WERI-Rb-1 (cell line): ENCODE results near the gene ACTR3.

ENCODE experiments used
- DNase-seq: peaks from one replicate; pipeline ENCODE4 v3.0.0-alpha.2; 2020
- H3K27ac ChIP-seq: fragments of 250-450 bp; sonication (Bioruptor Pico); 2 replicates; pipeline ENCODE4 v1.5.1; 2020; ENCODE audit warnings: mild to moderate bottlenecking, moderate library complexity
- H3K27me3 ChIP-seq: fragments of 250-450 bp; sonication (Bioruptor Pico); 2 replicates; pipeline ENCODE4 v1.5.1; 2021; ENCODE audit warnings: mild to moderate bottlenecking, low read depth, moderate library complexity; ENCODE audit not compliant: insufficient read depth, severe bottlenecking
- H3K36me3 ChIP-seq: fragments of 250-450 bp; sonication (Bioruptor Pico); 2 replicates; pipeline ENCODE4 v1.5.1; 2020; ENCODE audit warnings: mild to moderate bottlenecking, moderate library complexity
- H3K4me3 ChIP-seq: 2 replicates; pipeline ENCODE4 v1.5.1; 2011; ENCODE audit warnings: low read depth, mild to moderate bottlenecking, control low read depth, low read length
- H3K9me3 ChIP-seq: fragments of 250-450 bp; sonication (Bioruptor Pico); 2 replicates; pipeline ENCODE4 v1.5.1; 2021; ENCODE audit warnings: mild to moderate bottlenecking, moderate library complexity; ENCODE audit not compliant: severe bottlenecking
- TF ChIP-seq, protein P1 (sequence below): IDR thresholded peaks from 2 replicates; pipeline ENCODE4 v1.5.1; 2011; ENCODE audit warnings: low read depth, mild to moderate bottlenecking, control low read depth, inconsistent platforms, low read length

Gene ACTR3

GRCh38 chr2:113888641-113889470, 1.0 kb upstream of the ACTR3 start:
- no peaks in the 10 kb centered on the region for H3K36me3 ChIP-seq
- H3K4me3 ChIP-seq = peak overlapping the region; percentile 83
- peak overlapping the region; percentile 97 for H3K27ac ChIP-seq
- H3K9me3 ChIP-seq = no peaks in the 10 kb centered on the region
- DNase-seq = peak; percentile 78
- no peaks in the 10 kb centered on the region for H3K27me3 ChIP-seq
- TF ChIP-seq, protein P1, sequence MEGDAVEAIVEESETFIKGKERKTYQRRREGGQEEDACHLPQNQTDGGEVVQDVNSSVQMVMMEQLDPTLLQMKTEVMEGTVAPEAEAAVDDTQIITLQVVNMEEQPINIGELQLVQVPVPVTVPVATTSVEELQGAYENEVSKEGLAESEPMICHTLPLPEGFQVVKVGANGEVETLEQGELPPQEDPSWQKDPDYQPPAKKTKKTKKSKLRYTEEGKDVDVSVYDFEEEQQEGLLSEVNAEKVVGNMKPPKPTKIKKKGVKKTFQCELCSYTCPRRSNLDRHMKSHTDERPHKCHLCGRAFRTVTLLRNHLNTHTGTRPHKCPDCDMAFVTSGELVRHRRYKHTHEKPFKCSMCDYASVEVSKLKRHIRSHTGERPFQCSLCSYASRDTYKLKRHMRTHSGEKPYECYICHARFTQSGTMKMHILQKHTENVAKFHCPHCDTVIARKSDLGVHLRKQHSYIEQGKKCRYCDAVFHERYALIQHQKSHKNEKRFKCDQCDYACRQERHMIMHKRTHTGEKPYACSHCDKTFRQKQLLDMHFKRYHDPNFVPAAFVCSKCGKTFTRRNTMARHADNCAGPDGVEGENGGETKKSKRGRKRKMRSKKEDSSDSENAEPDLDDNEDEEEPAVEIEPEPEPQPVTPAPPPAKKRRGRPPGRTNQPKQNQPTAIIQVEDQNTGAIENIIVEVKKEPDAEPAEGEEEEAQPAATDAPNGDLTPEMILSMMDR = no peak

GRCh38 chr2:113890253-113891235, 655 bp downstream of the ACTR3 start:
- Histone ChIP-seq H3K27ac (peak overlapping the region; percentile 95), H3K9me3 (no peaks in the 10 kb centered on the region), H3K4me3 (peak overlapping the region; percentile 93), H3K36me3 (no peaks in the 10 kb centered on the region; the same call in 1 of the 2 replicates), H3K27me3 (no peaks in the 10 kb centered on the region)
- DNase-seq = peak; percentile 24
- TF ChIP-seq, protein P1 = 0 out of 2 replicates have a peak, but pooled peaks have one; percentile 4

DNA sequence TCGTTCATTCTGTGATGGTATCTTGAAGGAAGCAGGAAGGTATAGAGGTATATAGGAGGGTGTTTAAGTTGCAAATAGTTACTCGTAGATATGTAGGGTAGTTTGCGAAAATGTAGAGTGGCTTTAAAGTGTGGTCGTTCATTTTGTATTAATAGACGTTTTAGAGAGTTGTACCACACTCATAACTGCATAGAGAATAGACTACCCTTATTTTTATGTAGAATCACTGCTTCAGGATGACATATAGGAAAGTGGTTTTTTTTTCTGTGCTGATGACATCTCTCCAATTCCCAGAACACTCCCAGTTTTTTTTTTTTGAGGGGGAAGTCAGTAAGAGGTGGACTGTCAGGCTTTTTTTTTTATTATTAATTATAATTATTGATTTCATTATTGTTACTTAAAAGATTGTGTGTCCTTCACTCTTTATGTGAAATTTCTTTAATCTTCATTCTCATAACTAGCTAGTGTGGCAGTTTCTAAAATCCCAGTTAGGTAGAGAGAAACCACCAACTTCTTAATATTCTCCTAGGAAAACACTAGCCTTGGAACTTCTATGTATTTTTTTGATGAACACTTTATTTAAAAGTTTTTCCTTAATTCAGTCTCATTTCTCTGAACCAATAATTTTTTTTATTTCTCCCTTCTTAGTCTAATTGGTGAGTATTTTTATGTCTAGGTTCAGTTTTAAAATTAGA, 1.5 kb downstream of the ACTR3 start:
- no peaks in the 10 kb centered on the region for H3K9me3 ChIP-seq
- no peaks in the 10 kb centered on the region; the same call in 1 of the 2 replicates for H3K36me3 ChIP-seq
- no peak for DNase-seq
- H3K27me3 ChIP-seq = no peaks in the 10 kb centered on the region
- H3K27ac ChIP-seq = no peak overlapping the region; the same call in 1 of the 2 replicates
- TF ChIP-seq, protein P1 = no peak
- peak overlapping the region; percentile 93 for H3K4me3 ChIP-seq

GRCh38 chr2:113892004-113892710, 2.3 kb downstream of the ACTR3 start:
- TF ChIP-seq, protein P1 = no peak
- H3K27ac ChIP-seq = no peak overlapping the region
- H3K36me3 ChIP-seq = no peaks in the 10 kb centered on the region; the same call in 1 of the 2 replicates
- DNase-seq = no peak
- H3K4me3 ChIP-seq = no peak overlapping the region
- no peaks in the 10 kb centered on the region for H3K9me3 ChIP-seq
- no peaks in the 10 kb centered on the region for H3K27me3 ChIP-seq

- Histone ChIP-seq H3K27me3 (no peaks in the 10 kb centered on the region), H3K27ac (peak overlapping the region; percentile 44), H3K9me3 (no peaks in the 10 kb centered on the region), H3K4me3 (no peak overlapping the region), H3K36me3 (no peaks in the 10 kb centered on the region; the same call in 1 of the 2 replicates)
- DNase-seq = peak; percentile 41
- TF ChIP-seq, protein P1 = no peak
Observed at GRCh38 chr2:113894156-113894743, 4.4 kb downstream of the ACTR3 start.
